HCT116 (cell line): ENCODE data around the gene DYNC1I1. TPM values are rescaled to one million over a fixed set of nuclear protein-coding genes. Genes with fewer than 3 reads are reported as not detected.

Source experiments
- ATAC-seq: fragments of 200-7000 bp; cut with Tn5 transposase; 2 replicates; pipeline ENCODE4 v1.9.1; 2020; ENCODE audit warnings: mild to moderate bottlenecking, moderate library complexity
- BruUV-seq: library from RNA; stranded (reverse); fragments of 400-500 nt; replicated peaks from 2 replicates; lab custom pipeline; 2021; lab: Mats Ljungman, UMichigan
- CTCF ChIA-PET: fragments of 300-600 bp; sonication (Branson Sonifier 250); formaldehyde crosslinking; loops from one replicate; lab custom pipeline; 2021; ENCODE audit warnings: antibody characterized with exemption; lab: Charles Lee
- POLR2A ChIA-PET: fragments of 300-600, 350-600 bp; sonication (Branson Sonifier 250); formaldehyde crosslinking; loops from one replicate; lab custom pipeline; 2021; ENCODE audit warnings: antibody characterized with exemption; lab: Charles Lee
- RAD21 ChIA-PET, 2 experiments: fragments of 300-600 bp; sonication (Branson Sonifier 250); formaldehyde crosslinking; loops; one replicate each; lab custom pipeline; 2023; ENCODE audit warnings: low total read pairs in 2 of 2; ENCODE audit not compliant: uncharacterized antibody in 2 of 2, unreplicated experiment in 2 of 2, low non-redundant PET in 1 of 2; lab: Charles Lee
- DNase-seq: peaks from one replicate; pipeline ENCODE4 v3.0.0-alpha.2; 2010; ENCODE audit warnings: low read depth, low spot score
- H2AFZ ChIP-seq: fragments of 200-600 bp; shearing (Covaris generic), sonication (generic); 2 replicates; pipeline ENCODE4 v1.6.1; 2017; ENCODE audit warnings: low read depth, mixed run types, mixed read lengths, antibody characterized with exemption, low read length; ENCODE audit not compliant: poor library complexity, severe bottlenecking
- H3K27ac ChIP-seq: 2 replicates; pipeline ENCODE4 v1.5.1; 2012; ENCODE audit warnings: low read depth, low read length
- H3K27me3 ChIP-seq: fragments of 200-600 bp; sonication (generic); 2 replicates; pipeline ENCODE4 v1.6.1; 2016; ENCODE audit warnings: mixed run types, low read length, mixed read lengths; ENCODE audit not compliant: insufficient read depth
- H3K36me3 ChIP-seq, 2 experiments: fragments of 200-500 bp in 1 of 2; fragments of 200-600 bp in 1 of 2; sonication (Bioruptor generic) in 1 of 2; sonication (generic) in 1 of 2; 2 replicates each; pipeline versions ENCODE4 v1.5.1 to v1.6.1; 2014 to 2016; ENCODE audit warnings: low read length in 2 of 2, inconsistent platforms in 1 of 2, mixed read lengths in 1 of 2, mixed run types in 1 of 2; ENCODE audit not compliant: insufficient read depth in 2 of 2, control insufficient read depth in 1 of 2
- H3K4me1 ChIP-seq, 2 experiments: fragments of 200-600 bp in 1 of 2; sonication (generic) in 1 of 2; 2 replicates each; pipeline versions ENCODE4 v1.5.1 to v1.6.1; 2012 to 2017; ENCODE audit warnings: low read length in 2 of 2, inconsistent platforms in 1 of 2, mild to moderate bottlenecking in 1 of 2, mixed read lengths in 1 of 2, mixed run types in 1 of 2, moderate library complexity in 1 of 2; ENCODE audit not compliant: insufficient read depth in 2 of 2, control insufficient read depth in 1 of 2
- H3K4me2 ChIP-seq: fragments of 200-600 bp; sonication (generic); 2 replicates; pipeline ENCODE4 v1.6.1; 2017; ENCODE audit warnings: mixed run types, low read length, mixed read lengths
- H3K4me3 ChIP-seq, 2 experiments: fragments of 200-600 bp in 1 of 2; sonication (generic) in 1 of 2; replicated peaks in 1 of 2; 2 replicates each; pipeline ENCODE4 v1.5.1; 2011 to 2016; ENCODE audit warnings: low read length in 2 of 2, control low read depth in 1 of 2, low read depth in 1 of 2, mild to moderate bottlenecking in 1 of 2, mixed read lengths in 1 of 2, mixed run types in 1 of 2
- H3K79me2 ChIP-seq: fragments of 200-600 bp; sonication (generic); 2 replicates; pipeline ENCODE4 v1.6.1; 2017; ENCODE audit warnings: mild to moderate bottlenecking, mixed run types, low read length, moderate library complexity, mixed read lengths; ENCODE audit not compliant: insufficient read depth
- H3K9ac ChIP-seq: fragments of 200-600 bp; sonication (generic); 2 replicates; pipeline ENCODE4 v1.6.1; 2016; ENCODE audit warnings: low read length, mixed read lengths
- H3K9me2 ChIP-seq: fragments of 200-600 bp; sonication (generic), shearing (Covaris generic); 2 replicates; pipeline ENCODE4 v1.6.1; 2017; ENCODE audit warnings: mixed run types, mild to moderate bottlenecking, moderate library complexity; ENCODE audit not compliant: insufficient read depth
- H3K9me3 ChIP-seq, 2 experiments: fragments of 200-500 bp in 1 of 2; fragments of 200-600 bp in 1 of 2; sonication (Bioruptor generic) in 1 of 2; sonication (generic) in 1 of 2; 2 replicates each; pipeline ENCODE4 v1.6.1; 2014 to 2017; ENCODE audit warnings: low read length in 2 of 2, mixed read lengths in 2 of 2, inconsistent platforms in 1 of 2, low read depth in 1 of 2, mild to moderate bottlenecking in 1 of 2, mixed run types in 1 of 2, moderate library complexity in 1 of 2; ENCODE audit not compliant: control insufficient read depth in 1 of 2, insufficient read depth in 1 of 2
- H4K20me1 ChIP-seq: fragments of 200-600 bp; sonication (generic), shearing (Covaris generic); 2 replicates; pipeline ENCODE4 v1.6.1; 2017; ENCODE audit warnings: mixed run types, mild to moderate bottlenecking, moderate library complexity; ENCODE audit not compliant: insufficient read depth
- SRF ChIP-seq: IDR thresholded peaks from 2 replicates; pipeline ENCODE4 v1.6.1; 2012; ENCODE audit warnings: low read depth
- TCF7L2 ChIP-seq: IDR thresholded peaks from 2 replicates; pipeline ENCODE4 v1.7.0; 2011; ENCODE audit warnings: borderline replicate concordance, inconsistent platforms; ENCODE audit not compliant: insufficient read depth, insufficient read length; ENCODE audit errors: extremely low read depth
- YY1 ChIP-seq: IDR thresholded peaks from 2 replicates; pipeline ENCODE4 v1.6.1; 2011; ENCODE audit warnings: low read length, low read depth, moderate library complexity, mild to moderate bottlenecking; ENCODE audit not compliant: insufficient replicate concordance; ENCODE audit errors: extremely low read depth
- intact Hi-C: fragments of 100-400 bp; cut with micrococcal nuclease; formaldehyde crosslinking; loops from 2 replicates; pipeline ENCODE4 v1.10.0; 2022
- total RNA-seq: library from RNA; stranded (reverse); gene quantifications from one replicate; pipeline ENCODE4 v1.2.1, GENCODE V29; 2021; ENCODE audit not compliant: unreplicated experiment
- TF ChIP-seq, protein P1 (sequence below): IDR thresholded peaks from 2 replicates; pipeline ENCODE4 v1.6.1; 2012
- TF ChIP-seq, protein P2 (sequence below): IDR thresholded peaks from 2 replicates; pipeline ENCODE4 v1.6.1; 2012
- TF ChIP-seq, protein P3 (sequence below): IDR thresholded peaks from 2 replicates; pipeline ENCODE4 v1.6.1; 2012; ENCODE audit warnings: low read depth
- TF ChIP-seq, protein P4 (sequence below): IDR thresholded peaks from 2 replicates; pipeline ENCODE4 v1.6.1; 2011; ENCODE audit warnings: mild to moderate bottlenecking, low read length, moderate library complexity; ENCODE audit not compliant: insufficient replicate concordance; ENCODE audit errors: extremely low read depth

DYNC1I1 gene
- total RNA-seq, 1 experiment from 2014 or later = not detected

DNA sequence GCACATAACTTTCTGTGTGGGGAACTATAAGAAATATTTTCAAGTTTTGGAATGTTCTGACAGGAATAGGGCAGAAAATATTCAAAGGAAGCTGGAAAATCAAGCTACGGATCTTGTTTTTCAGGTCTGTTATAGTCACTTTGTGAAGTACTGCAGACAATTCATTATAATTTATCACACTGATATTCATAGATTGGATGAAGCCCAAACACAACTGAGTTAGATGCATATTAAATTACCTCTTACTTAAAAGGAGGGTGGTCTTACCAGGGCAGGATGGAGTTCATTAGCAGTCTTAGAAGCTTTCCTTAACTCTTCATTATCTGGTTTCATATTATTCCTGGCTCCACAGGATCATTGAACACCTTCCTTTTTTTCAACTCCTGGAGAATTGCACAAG lies 242.3 kb downstream of the DYNC1I1 start:
- Histone ChIP-seq H4K20me1 (no peaks in the 10 kb centered on the region), H3K4me2 (no peak overlapping the region), H3K9me3 (no peaks in the 10 kb centered on the region), H2AFZ (no peak overlapping the region), H3K4me3 (no peak overlapping the region), H3K4me1 (no peaks in the 10 kb centered on the region), H3K9ac (no peak overlapping the region), H3K79me2 (no peaks in the 10 kb centered on the region), H3K36me3 (no peaks in the 10 kb centered on the region), H3K27ac (no peak overlapping the region), H3K27me3 (peaks cover 45% of the 10 kb centered on the region; the same call in 1 of the 2 replicates), H3K9me2 (no peaks in the 10 kb centered on the region)
- CTCF ChIA-PET = no interaction called here
- no peak for ATAC-seq
- POLR2A ChIA-PET = no interaction called here
- no TSS peak for BruUV-seq
- TF ChIP-seq, protein P1, sequence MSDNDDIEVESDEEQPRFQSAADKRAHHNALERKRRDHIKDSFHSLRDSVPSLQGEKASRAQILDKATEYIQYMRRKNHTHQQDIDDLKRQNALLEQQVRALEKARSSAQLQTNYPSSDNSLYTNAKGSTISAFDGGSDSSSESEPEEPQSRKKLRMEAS = no peak
- TF ChIP-seq, protein P2, sequence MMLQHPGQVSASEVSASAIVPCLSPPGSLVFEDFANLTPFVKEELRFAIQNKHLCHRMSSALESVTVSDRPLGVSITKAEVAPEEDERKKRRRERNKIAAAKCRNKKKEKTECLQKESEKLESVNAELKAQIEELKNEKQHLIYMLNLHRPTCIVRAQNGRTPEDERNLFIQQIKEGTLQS = no peak
- TF ChIP-seq, protein P3, sequence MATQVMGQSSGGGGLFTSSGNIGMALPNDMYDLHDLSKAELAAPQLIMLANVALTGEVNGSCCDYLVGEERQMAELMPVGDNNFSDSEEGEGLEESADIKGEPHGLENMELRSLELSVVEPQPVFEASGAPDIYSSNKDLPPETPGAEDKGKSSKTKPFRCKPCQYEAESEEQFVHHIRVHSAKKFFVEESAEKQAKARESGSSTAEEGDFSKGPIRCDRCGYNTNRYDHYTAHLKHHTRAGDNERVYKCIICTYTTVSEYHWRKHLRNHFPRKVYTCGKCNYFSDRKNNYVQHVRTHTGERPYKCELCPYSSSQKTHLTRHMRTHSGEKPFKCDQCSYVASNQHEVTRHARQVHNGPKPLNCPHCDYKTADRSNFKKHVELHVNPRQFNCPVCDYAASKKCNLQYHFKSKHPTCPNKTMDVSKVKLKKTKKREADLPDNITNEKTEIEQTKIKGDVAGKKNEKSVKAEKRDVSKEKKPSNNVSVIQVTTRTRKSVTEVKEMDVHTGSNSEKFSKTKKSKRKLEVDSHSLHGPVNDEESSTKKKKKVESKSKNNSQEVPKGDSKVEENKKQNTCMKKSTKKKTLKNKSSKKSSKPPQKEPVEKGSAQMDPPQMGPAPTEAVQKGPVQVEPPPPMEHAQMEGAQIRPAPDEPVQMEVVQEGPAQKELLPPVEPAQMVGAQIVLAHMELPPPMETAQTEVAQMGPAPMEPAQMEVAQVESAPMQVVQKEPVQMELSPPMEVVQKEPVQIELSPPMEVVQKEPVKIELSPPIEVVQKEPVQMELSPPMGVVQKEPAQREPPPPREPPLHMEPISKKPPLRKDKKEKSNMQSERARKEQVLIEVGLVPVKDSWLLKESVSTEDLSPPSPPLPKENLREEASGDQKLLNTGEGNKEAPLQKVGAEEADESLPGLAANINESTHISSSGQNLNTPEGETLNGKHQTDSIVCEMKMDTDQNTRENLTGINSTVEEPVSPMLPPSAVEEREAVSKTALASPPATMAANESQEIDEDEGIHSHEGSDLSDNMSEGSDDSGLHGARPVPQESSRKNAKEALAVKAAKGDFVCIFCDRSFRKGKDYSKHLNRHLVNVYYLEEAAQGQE = no peak
- no peak for TF ChIP-seq SRF
- TF ChIP-seq TCF7L2 = no peak
- TF ChIP-seq YY1 = no peak
- TF ChIP-seq, protein P4, sequence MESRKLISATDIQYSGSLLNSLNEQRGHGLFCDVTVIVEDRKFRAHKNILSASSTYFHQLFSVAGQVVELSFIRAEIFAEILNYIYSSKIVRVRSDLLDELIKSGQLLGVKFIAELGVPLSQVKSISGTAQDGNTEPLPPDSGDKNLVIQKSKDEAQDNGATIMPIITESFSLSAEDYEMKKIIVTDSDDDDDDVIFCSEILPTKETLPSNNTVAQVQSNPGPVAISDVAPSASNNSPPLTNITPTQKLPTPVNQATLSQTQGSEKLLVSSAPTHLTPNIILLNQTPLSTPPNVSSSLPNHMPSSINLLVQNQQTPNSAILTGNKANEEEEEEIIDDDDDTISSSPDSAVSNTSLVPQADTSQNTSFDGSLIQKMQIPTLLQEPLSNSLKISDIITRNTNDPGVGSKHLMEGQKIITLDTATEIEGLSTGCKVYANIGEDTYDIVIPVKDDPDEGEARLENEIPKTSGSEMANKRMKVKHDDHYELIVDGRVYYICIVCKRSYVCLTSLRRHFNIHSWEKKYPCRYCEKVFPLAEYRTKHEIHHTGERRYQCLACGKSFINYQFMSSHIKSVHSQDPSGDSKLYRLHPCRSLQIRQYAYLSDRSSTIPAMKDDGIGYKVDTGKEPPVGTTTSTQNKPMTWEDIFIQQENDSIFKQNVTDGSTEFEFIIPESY = no peak
- no peak for DNase-seq
- RAD21 ChIA-PET = no interaction called here
- intact Hi-C loops = no loop called here
